ENCODE results near the gene ZFAND4. TPM values are rescaled to one million over a fixed set of nuclear protein-coding genes. Genes with fewer than 3 reads are reported as not detected.

Gene ZFAND4
- total RNA-seq, 2 donors from 2014 or later = 10.3 to 17.4 TPM

DNA sequence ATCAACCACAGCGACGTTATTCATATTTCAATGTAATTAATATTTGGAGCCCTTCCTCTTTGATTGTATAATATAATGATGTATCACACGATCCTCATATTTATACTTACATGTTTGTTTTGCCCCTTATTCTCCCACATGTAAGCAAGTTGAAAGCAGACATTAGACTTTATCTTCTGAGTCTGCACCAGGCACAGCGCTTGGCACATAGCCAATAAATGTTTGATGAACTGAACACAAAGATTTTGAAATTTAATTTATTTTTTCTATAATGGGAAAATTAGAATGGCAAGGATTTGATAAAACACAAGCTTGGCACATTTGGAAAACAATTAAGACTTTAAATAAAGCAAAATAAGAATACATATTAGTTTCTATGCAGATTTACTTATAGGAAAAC lies 31.6 kb downstream of the ZFAND4 start:
- H3K27me3 ChIP-seq = no peaks in the 10 kb centered on the region
- no peaks in the 10 kb centered on the region for H3K36me3 ChIP-seq
- H3K27ac ChIP-seq = no peak overlapping the region
- no peak overlapping the region for H3K4me3 ChIP-seq
- no peak for DNase-seq (ENCODE audit: low spot score)
- TF ChIP-seq, protein P1, sequence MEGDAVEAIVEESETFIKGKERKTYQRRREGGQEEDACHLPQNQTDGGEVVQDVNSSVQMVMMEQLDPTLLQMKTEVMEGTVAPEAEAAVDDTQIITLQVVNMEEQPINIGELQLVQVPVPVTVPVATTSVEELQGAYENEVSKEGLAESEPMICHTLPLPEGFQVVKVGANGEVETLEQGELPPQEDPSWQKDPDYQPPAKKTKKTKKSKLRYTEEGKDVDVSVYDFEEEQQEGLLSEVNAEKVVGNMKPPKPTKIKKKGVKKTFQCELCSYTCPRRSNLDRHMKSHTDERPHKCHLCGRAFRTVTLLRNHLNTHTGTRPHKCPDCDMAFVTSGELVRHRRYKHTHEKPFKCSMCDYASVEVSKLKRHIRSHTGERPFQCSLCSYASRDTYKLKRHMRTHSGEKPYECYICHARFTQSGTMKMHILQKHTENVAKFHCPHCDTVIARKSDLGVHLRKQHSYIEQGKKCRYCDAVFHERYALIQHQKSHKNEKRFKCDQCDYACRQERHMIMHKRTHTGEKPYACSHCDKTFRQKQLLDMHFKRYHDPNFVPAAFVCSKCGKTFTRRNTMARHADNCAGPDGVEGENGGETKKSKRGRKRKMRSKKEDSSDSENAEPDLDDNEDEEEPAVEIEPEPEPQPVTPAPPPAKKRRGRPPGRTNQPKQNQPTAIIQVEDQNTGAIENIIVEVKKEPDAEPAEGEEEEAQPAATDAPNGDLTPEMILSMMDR (IDR thresholded peaks at IDR 0.05) = no peak
- H3K9me3 ChIP-seq = no peaks in the 10 kb centered on the region
- H3K4me1 ChIP-seq = no peaks in the 10 kb centered on the region

DNA sequence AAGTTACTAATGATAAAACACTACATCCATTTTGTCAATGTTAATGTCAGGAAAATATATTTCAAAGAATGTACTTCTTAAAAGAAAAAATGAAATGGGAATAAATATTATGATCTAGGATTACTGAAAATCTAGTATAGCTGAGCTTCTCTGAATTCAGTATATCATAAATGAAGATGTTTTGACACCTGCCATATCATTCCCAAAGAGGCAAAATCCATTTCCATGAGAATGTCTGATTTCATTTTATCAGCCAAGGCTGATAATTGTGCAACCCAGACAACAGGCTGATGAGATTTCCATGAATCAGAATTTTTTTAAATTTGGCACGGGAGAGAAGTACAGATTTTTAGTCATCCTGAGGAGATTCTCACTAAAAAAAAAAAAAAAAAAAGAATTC lies 32.5 kb downstream of the ZFAND4 start:
- Histone ChIP-seq H3K9me3 (no peaks in the 10 kb centered on the region), H3K4me1 (no peaks in the 10 kb centered on the region), H3K4me3 (no peak overlapping the region), H3K27me3 (no peaks in the 10 kb centered on the region), H3K36me3 (no peaks in the 10 kb centered on the region), H3K27ac (no peak overlapping the region)
- TF ChIP-seq, protein P1 (IDR thresholded peaks at IDR 0.05) = no peak
- no peak for DNase-seq (ENCODE audit: low spot score)

DNA sequence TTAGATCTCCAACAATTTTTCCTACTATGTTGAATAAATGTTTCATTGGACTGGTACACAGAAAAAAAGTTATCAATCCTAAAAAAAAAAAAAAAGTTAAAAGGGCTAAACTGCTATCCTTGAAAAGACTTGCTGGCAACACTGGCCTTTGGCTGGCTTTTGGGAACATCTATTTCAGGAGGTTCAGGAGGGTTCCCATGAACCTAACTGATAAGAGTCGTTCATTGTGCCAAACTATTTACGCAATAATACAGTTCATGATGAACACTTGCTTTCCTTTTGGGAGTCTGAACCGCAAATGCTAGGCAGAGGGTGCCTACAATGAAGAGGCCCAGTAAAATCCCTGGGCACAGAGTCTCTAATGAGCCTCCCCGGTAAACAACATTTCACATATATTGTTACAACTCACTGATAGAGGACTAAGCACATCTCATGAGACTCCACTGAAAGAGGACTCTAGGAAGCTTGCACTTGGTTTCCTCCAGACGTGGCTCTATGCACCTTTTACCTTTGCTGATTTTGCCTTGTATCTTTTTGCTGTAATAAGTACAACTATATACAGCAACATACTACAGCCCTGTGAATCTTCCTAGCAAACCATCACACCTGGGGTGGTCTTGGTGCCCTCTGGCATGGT lies 45.0 kb downstream of the ZFAND4 start:
- H3K27me3 ChIP-seq = no peaks in the 10 kb centered on the region
- peak overlapping the region; percentile 65 to 82 for H3K27ac ChIP-seq
- TF ChIP-seq, protein P1 (IDR thresholded peaks at IDR 0.05) = no peak
- H3K4me3 ChIP-seq = no peak overlapping the region
- peaks cover 0 to 15% of the 10 kb centered on the region in 2 donors for H3K4me1 ChIP-seq
- DNase-seq (ENCODE audit: low spot score) = no peak
- H3K9me3 ChIP-seq = no peaks in the 10 kb centered on the region
- no peaks in the 10 kb centered on the region for H3K36me3 ChIP-seq

DNA sequence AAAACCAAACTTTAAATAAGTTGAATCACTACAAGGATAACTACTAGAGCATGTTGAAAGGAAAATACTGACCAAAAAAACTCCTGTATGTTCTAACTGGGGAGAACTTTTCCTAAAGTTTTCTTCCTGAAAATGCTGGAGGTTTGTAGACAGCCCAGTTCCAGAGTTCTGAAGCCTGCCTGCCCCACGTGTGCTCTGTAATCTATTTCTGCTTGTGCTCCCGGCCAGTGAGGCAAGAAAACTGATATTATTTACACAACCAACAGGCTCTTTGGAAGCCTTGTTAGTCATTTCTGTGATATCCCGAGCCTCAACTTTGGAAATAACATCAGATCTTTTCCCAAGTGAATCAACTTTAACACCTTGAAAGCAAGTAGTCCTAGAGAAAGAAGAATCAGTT lies 46.7 kb downstream of the ZFAND4 start:
- Histone ChIP-seq H3K27me3 (no peaks in the 10 kb centered on the region), H3K4me1 (peaks cover 0 to 15% of the 10 kb centered on the region in 2 donors), H3K9me3 (no peaks in the 10 kb centered on the region), H3K27ac (peak overlapping the region; percentile 65 to 82), H3K36me3 (no peaks in the 10 kb centered on the region), H3K4me3 (no peak overlapping the region)
- TF ChIP-seq, protein P1 (IDR thresholded peaks at IDR 0.05) = no peak
- DNase-seq (ENCODE audit: low spot score) = no peak

DNA sequence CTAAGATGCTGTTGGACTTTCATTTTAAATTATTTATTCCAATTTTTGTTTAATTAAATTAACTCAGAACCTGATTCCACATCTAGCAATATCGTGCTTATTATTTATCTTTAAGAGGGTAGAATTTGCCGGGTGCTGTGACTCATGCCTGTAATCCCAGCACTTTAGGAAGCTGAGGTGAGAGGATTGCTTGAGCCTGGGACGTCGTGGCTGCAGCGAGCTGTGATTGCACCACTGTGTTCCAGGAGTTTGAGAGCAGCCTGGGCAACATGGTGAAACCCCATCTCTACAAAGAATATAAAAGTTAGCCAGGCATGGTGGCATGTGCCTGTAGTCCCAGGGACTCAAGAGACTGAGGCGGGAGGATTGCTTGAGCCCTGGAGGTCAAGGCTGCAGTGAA lies 47.8 kb downstream of the ZFAND4 start:
- TF ChIP-seq, protein P1 (IDR thresholded peaks at IDR 0.05) = no peak
- H3K9me3 ChIP-seq = no peaks in the 10 kb centered on the region
- H3K36me3 ChIP-seq = no peaks in the 10 kb centered on the region
- no peak overlapping the region for H3K4me3 ChIP-seq
- no peaks in the 10 kb centered on the region for H3K27me3 ChIP-seq
- DNase-seq (ENCODE audit: low spot score) = no peak
- peak overlapping the region in 1 of 2 donors; percentile 82 for H3K27ac ChIP-seq
- peaks cover 0 to 15% of the 10 kb centered on the region in 2 donors for H3K4me1 ChIP-seq

DNA sequence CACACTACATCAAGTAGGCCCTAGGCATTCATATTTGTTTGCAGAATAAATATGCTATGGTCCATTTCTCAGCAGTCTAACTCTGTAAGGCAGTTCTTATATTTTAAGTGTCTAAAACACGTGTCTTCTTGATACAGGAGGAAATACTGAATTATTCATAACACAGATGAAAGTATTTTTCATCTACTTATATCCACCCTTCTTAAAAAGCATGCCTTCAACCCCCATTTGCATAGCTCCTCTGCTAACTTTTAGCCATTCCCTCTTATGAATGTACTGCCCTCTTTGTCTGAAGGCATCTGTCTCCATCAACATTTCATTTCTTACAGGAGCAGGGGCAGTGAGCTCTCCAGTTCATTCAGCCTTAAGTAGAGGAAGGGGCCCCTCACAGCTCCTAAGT lies 57.7 kb downstream of the ZFAND4 start:
- no peak for DNase-seq (ENCODE audit: low spot score)
- Histone ChIP-seq H3K27me3 (no peaks in the 10 kb centered on the region), H3K4me1 (no peaks in the 10 kb centered on the region), H3K9me3 (peaks cover 0 to 9% of the 10 kb centered on the region in 2 donors), H3K4me3 (no peak overlapping the region), H3K27ac (no peak overlapping the region), H3K36me3 (peaks cover 21% of the 10 kb centered on the region)
- TF ChIP-seq, protein P1 (IDR thresholded peaks at IDR 0.05) = no peak

Measured in right atrium auricular region (tissue), 2 donors.